Activated T-cell treated with anti-CD3 and anti-CD28 coated beads, Interleukin-2, amount 50 U/mL, for 4 hours (primary cell): Measurements from ENCODE around the gene OR14I1. TPM values are rescaled to one million over a fixed set of nuclear protein-coding genes. Genes with fewer than 3 reads are reported as not detected.
"Not testable (repeated sequence)": the region's sequence is repeated elsewhere in the genome, so short reads cannot be mapped to it uniquely, and the experiment has no call there.

ENCODE experiments used
- ATAC-seq, 2 donors: fragments of 200-7000 bp; cut with Tn5 transposase; one replicate each; pipeline ENCODE4 v1.10.0; 2021
- DNase-seq: peaks from one replicate; pipeline ENCODE4 v3.0.0-alpha.2; 2020
- H3K27me3 Mint-ChIP-seq: one replicate; pipeline ENCODE4 v1.8.0; 2021; ENCODE audit warnings: low read depth, mixed read lengths
- H3K36me3 Mint-ChIP-seq: one replicate; pipeline ENCODE4 v1.8.0; 2022; ENCODE audit warnings: mixed read lengths; ENCODE audit not compliant: insufficient read depth
- H3K4me1 Mint-ChIP-seq: one replicate; pipeline ENCODE4 v1.8.0; 2021; ENCODE audit warnings: low read depth, mixed read lengths
- H3K4me3 Mint-ChIP-seq: one replicate; pipeline ENCODE4 v1.8.0; 2021; ENCODE audit warnings: mild to moderate bottlenecking, moderate library complexity, mixed read lengths
- H3K9me3 Mint-ChIP-seq: one replicate; pipeline ENCODE4 v1.8.0; 2021; ENCODE audit warnings: mixed read lengths
- total RNA-seq, 3 donors: library from RNA; stranded (reverse); gene quantifications; one replicate each; pipeline ENCODE4 v1.2.1, GENCODE V29; 2021

OR14I1 gene
- total RNA-seq, 3 donors from 2014 or later, result not detected

GRCh38 chr1:248699099-248699498 is 3.5 kb downstream of the OR14I1 start:
- ATAC-seq, result no peak
- Mint-ChIP-seq H3K27me3 (peaks cover 7% of the 10 kb centered on the region), H3K4me1 (no peaks in the 10 kb centered on the region)

GRCh38 chr1:248697907-248698306 is 4.7 kb downstream of the OR14I1 start:
- ATAC-seq, result no peak
- Mint-ChIP-seq H3K9me3 (no peaks in the 10 kb centered on the region), H3K27me3 (peaks cover 7% of the 10 kb centered on the region), H3K4me3 (no peak overlapping the region), H3K36me3 (no peaks in the 10 kb centered on the region), H3K4me1 (no peaks in the 10 kb centered on the region)
- DNase-seq, result no peak

More at GRCh38 chr1:248699099-248699498, 3.5 kb downstream of the OR14I1 start:
- H3K36me3 Mint-ChIP-seq, result no peaks in the 10 kb centered on the region
- H3K4me3 Mint-ChIP-seq, result no peak overlapping the region
- no peak for DNase-seq
- H3K9me3 Mint-ChIP-seq, result no peaks in the 10 kb centered on the region

GRCh38 chr1:248696774-248697173 is 5.8 kb downstream of the OR14I1 start:
- H3K36me3 Mint-ChIP-seq, result no peaks in the 10 kb centered on the region
- DNase-seq (no peak), ATAC-seq (no peak)
- peaks cover 7% of the 10 kb centered on the region for H3K27me3 Mint-ChIP-seq
- H3K4me1 Mint-ChIP-seq, result no peaks in the 10 kb centered on the region
- H3K4me3 Mint-ChIP-seq, result no peak overlapping the region
- H3K9me3 Mint-ChIP-seq, result no peaks in the 10 kb centered on the region

- no peaks in the 10 kb centered on the region for H3K36me3 Mint-ChIP-seq
- no peak overlapping the region for H3K4me3 Mint-ChIP-seq
- peaks cover 7% of the 10 kb centered on the region for H3K27me3 Mint-ChIP-seq
- no peak for DNase-seq
- H3K4me1 Mint-ChIP-seq, result no peaks in the 10 kb centered on the region
- ATAC-seq, result no peak
- no peaks in the 10 kb centered on the region for H3K9me3 Mint-ChIP-seq
Observed at GRCh38 chr1:248696261-248696660, 6.3 kb downstream of the OR14I1 start.

GRCh38 chr1:248695451-248696132 is 7.0 kb downstream of the OR14I1 start:
- Mint-ChIP-seq H3K9me3 (peaks cover 3% of the 10 kb centered on the region), H3K4me1 (no peaks in the 10 kb centered on the region), H3K4me3 (no peak overlapping the region), H3K36me3 (no peaks in the 10 kb centered on the region), H3K27me3 (peaks cover 7% of the 10 kb centered on the region)
- DNase-seq (no peak), ATAC-seq (no peak)

- ATAC-seq, result no peak
- Mint-ChIP-seq H3K4me1 (peaks cover 3% of the 10 kb centered on the region), H3K9me3 (peaks cover 9% of the 10 kb centered on the region), H3K4me3 (no peak overlapping the region), H3K36me3 (no peaks in the 10 kb centered on the region), H3K27me3 (peaks cover 4% of the 10 kb centered on the region)
- no peak for DNase-seq
Observed at GRCh38 chr1:248691567-248692155, 10.9 kb downstream of the OR14I1 start.

GRCh38 chr1:248688527-248689298 is 13.9 kb downstream of the OR14I1 start:
- Mint-ChIP-seq H3K4me1 (peaks cover 4% of the 10 kb centered on the region), H3K4me3 (no peak overlapping the region), H3K9me3 (peaks cover 9% of the 10 kb centered on the region), H3K36me3 (no peaks in the 10 kb centered on the region), H3K27me3 (peaks cover 5% of the 10 kb centered on the region)
- ATAC-seq, result no peak
- DNase-seq, result no peak

- Mint-ChIP-seq H3K27me3 (peaks cover 16% of the 10 kb centered on the region), H3K4me3 (no peak overlapping the region), H3K36me3 (no peaks in the 10 kb centered on the region), H3K4me1 (peaks cover 4% of the 10 kb centered on the region), H3K9me3 (peaks cover 9% of the 10 kb centered on the region)
- ATAC-seq (no peak), DNase-seq (no peak)
Observed at GRCh38 chr1:248686815-248687214, 15.8 kb downstream of the OR14I1 start.

GRCh38 chr1:248681651-248682050 is 20.9 kb downstream of the OR14I1 start:
- no peak for ATAC-seq
- no peaks in the 10 kb centered on the region for H3K36me3 Mint-ChIP-seq
- H3K27me3 Mint-ChIP-seq, result peaks cover 24% of the 10 kb centered on the region
- H3K9me3 Mint-ChIP-seq, result no peaks in the 10 kb centered on the region
- peaks cover under 1% of the 10 kb centered on the region for H3K4me1 Mint-ChIP-seq
- no peak overlapping the region for H3K4me3 Mint-ChIP-seq
- DNase-seq, result no peak

GRCh38 chr1:248670003-248670402 is 32.6 kb downstream of the OR14I1 start:
- Mint-ChIP-seq H3K36me3 (peaks cover 3% of the 10 kb centered on the region), H3K9me3 (peaks cover 5% of the 10 kb centered on the region), H3K27me3 (peaks cover 3% of the 10 kb centered on the region), H3K4me3 (no peak overlapping the region), H3K4me1 (no peaks in the 10 kb centered on the region)
- ATAC-seq, result no peak
- no peak for DNase-seq

- not testable (repeated sequence) for H3K9me3 Mint-ChIP-seq, H3K4me3 Mint-ChIP-seq, DNase-seq, H3K36me3 Mint-ChIP-seq, H3K4me1 Mint-ChIP-seq, ATAC-seq, H3K27me3 Mint-ChIP-seq
Observed at GRCh38 chr1:248663453-248664328, 38.9 kb downstream of the OR14I1 start.

- H3K36me3 Mint-ChIP-seq, H3K4me1 Mint-ChIP-seq, ATAC-seq, H3K27me3 Mint-ChIP-seq, H3K4me3 Mint-ChIP-seq, H3K9me3 Mint-ChIP-seq, DNase-seq: not testable (repeated sequence)
Observed at GRCh38 chr1:248656797-248657196, 45.8 kb downstream of the OR14I1 start.

- not testable (repeated sequence) for H3K4me3 Mint-ChIP-seq, H3K36me3 Mint-ChIP-seq, H3K4me1 Mint-ChIP-seq, DNase-seq, H3K9me3 Mint-ChIP-seq, H3K27me3 Mint-ChIP-seq, ATAC-seq
Observed at GRCh38 chr1:248655354-248655753, 47.2 kb downstream of the OR14I1 start, which contains the start of gene OR2T27. Gene OR2T27, minus strand, starts transcription at chr1:248655528. Its CDS starts 4,644 bp downstream, at chr1:248650884.
